Cardiac muscle cell (in vitro differentiated cells and primary cell): ENCODE data around the gene ATP5F1D. TPM values are rescaled to one million over a fixed set of nuclear protein-coding genes. Genes with fewer than 3 reads are reported as not detected.

Experiments used
- DNase-seq, 2 donors: peaks; one replicate each; pipeline versions ENCODE4 v3.0.0 to v3.0.0-alpha.2; 2010 to 2017; ENCODE audit warnings: low read depth in 1 of 2, low spot score in 1 of 2
- H3K27ac ChIP-seq: fragments of 200-600 bp; sonication (generic); 2 replicates; pipeline ENCODE4 v1.5.1; 2016
- H3K27me3 ChIP-seq: fragments of 200-600 bp; sonication (generic); 2 replicates; pipeline ENCODE4 v1.6.0; 2016; ENCODE audit warnings: control low read depth
- H3K36me3 ChIP-seq: fragments of 200-600 bp; sonication (generic); 2 replicates; pipeline ENCODE4 v1.5.1; 2016; ENCODE audit warnings: control low read depth
- H3K4me1 ChIP-seq: fragments of 200-600 bp; sonication (generic); 2 replicates; pipeline ENCODE4 v1.8.1; 2017; ENCODE audit warnings: low read depth, mild to moderate bottlenecking, mixed run types
- H3K4me3 ChIP-seq: fragments of 200-600 bp; sonication (generic); 2 replicates; pipeline ENCODE4 v1.5.1; 2016; ENCODE audit warnings: mild to moderate bottlenecking
- H3K9me3 ChIP-seq: fragments of 200-600 bp; sonication (generic); 2 replicates; pipeline ENCODE4 v1.5.1; 2017; ENCODE audit warnings: low read depth, mild to moderate bottlenecking, control low read depth
- CTCF ChIP-seq: IDR thresholded peaks from 2 replicates; pipeline ENCODE4 v1.5.1; 2012; ENCODE audit warnings: low read depth, mild to moderate bottlenecking, low read length
- polyA plus RNA-seq: library from polyadenylated mRNA; unstranded; fragments of >200 nt; fragmentation: Nextera tagmentation; extraction: Ambion mirVana; gene quantifications from 2 replicates; pipeline ENCODE4 v1.2.1, GENCODE V29; 2016
- total RNA-seq: library from RNA; depleted of rRNA; stranded (reverse); fragments of >200 nt; gene quantifications from 2 replicates; pipeline ENCODE4 v1.2.3, GENCODE V29; 2016

ATP5F1D gene
- total and polyA plus RNA-seq, 2 experiments from 2014 or later: 188 to 638 TPM

DNA sequence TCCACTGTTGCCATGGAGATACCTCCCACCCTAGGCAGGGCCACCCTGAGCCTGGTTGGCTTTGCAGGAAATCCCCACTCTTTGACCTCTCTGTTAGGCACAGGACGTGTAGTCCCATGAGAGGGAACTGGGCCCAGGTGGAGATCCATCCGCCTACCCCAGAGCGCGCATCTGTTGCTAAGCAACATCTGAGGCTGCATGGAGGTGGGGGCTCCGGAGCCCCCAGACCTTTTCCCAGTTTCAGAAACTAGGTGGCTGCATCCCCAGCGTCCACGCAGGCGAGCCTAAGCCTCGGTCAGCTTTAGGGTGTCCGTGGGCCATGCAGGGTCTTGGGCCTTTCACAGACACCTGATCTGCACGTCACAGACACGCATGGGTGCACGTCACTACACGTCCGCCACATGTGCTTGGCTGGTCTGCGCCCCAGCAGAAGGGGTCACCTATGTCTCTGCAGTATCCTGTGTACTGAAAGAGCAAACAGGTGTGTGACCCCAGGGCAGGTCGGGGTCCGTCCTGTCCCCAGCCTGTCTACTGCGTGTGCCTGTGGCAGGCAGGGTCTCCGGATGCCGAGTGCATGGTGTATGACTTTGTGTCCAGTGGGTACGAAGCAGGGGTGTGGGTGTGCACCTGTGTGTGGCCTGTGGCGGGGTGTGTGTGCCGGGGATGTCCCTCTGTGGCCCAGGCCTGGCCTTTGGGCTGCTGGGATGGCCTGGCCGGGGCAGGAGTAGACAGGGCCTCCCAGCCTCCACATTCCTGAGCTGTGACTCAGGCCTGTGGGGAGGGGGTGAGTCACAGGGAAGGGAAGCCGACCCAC lies 23.5 kb downstream of the ATP5F1D start:
- Histone ChIP-seq H3K4me3 (no peak overlapping the region), H3K9me3 (no peaks in the 10 kb centered on the region), H3K27me3 (no peaks in the 10 kb centered on the region), H3K27ac (peak overlapping the region; percentile 69), H3K4me1 (peaks cover 52% of the 10 kb centered on the region), H3K36me3 (no peaks in the 10 kb centered on the region)
- no peak for TF ChIP-seq CTCF
- DNase-seq: peak; percentile 64 to 90

GRCh38 chr19:1265615-1266128 lies 24.1 kb downstream of the ATP5F1D start:
- DNase-seq: peak in 1 of 2 donors; percentile 64
- TF ChIP-seq CTCF: no peak
- Histone ChIP-seq H3K9me3 (no peaks in the 10 kb centered on the region), H3K4me1 (peaks cover 55% of the 10 kb centered on the region), H3K36me3 (no peaks in the 10 kb centered on the region), H3K4me3 (peak overlapping the region; percentile 49), H3K27ac (peak overlapping the region; percentile 69), H3K27me3 (no peaks in the 10 kb centered on the region)

- peak overlapping the region; percentile 69 for H3K27ac ChIP-seq
- peak; percentile 87 to 88 for DNase-seq
- TF ChIP-seq CTCF: no peak
- H3K9me3 ChIP-seq: no peaks in the 10 kb centered on the region
- peak overlapping the region; percentile 49 for H3K4me3 ChIP-seq
- no peaks in the 10 kb centered on the region for H3K27me3 ChIP-seq
- H3K36me3 ChIP-seq: peaks cover 6% of the 10 kb centered on the region
- peaks cover 58% of the 10 kb centered on the region for H3K4me1 ChIP-seq
Observed at GRCh38 chr19:1266129-1266915, 24.8 kb downstream of the ATP5F1D start.

DNA sequence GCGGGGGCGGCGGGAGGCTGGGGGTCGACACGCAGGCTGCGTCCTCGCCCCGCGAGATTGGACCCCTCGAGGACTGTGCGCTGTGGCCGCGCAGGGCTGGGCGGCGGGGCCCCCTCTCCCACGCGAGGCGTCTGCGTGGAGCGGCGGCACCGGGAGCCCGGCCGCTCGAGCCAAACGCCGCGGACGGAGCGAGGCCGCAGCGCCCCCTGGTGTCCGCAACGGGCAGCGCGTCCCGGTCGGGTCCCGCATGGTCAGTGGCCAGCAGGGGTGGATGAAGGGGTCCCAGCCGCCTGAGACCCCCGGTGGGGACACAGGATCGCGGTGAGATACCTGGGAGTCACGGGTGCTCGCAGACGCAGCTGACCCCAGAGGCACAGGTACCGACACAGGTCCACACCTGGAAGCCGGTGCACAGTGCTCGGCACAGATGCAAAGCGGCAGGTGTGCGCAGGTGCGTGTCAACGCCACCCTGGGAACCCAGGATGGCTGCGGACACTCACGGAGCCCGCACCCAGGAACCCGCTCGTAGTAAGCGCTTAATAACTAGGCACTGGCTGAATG lies 25.4 kb downstream of the ATP5F1D start:
- H3K4me3 ChIP-seq: peak overlapping the region; percentile 49
- peak overlapping the region; percentile 1 for H3K27ac ChIP-seq
- H3K36me3 ChIP-seq: peaks cover 11% of the 10 kb centered on the region
- peak; percentile 78 for TF ChIP-seq CTCF
- peaks cover 52% of the 10 kb centered on the region for H3K4me1 ChIP-seq
- peak; percentile 64 to 74 for DNase-seq
- no peaks in the 10 kb centered on the region for H3K9me3 ChIP-seq
- no peaks in the 10 kb centered on the region for H3K27me3 ChIP-seq

GRCh38 chr19:1267477-1268225 lies 26.1 kb downstream of the ATP5F1D start:
- no peak for DNase-seq
- Histone ChIP-seq H3K4me1 (peaks cover 45% of the 10 kb centered on the region), H3K36me3 (peaks cover 18% of the 10 kb centered on the region), H3K27me3 (no peaks in the 10 kb centered on the region), H3K4me3 (peak overlapping the region; percentile 49), H3K27ac (no peak overlapping the region), H3K9me3 (no peaks in the 10 kb centered on the region)
- TF ChIP-seq CTCF: no peak
